Type B pancreatic cell (in vitro differentiated cells): ENCODE measurements around the gene PCARE. TPM values are rescaled to one million over a fixed set of nuclear protein-coding genes. Genes with fewer than 3 reads are reported as not detected.
A peak's percentile ranks its signal among the peaks of the same experiment; 100 is the strongest.

Source experiments
- DNase-seq: peaks from one replicate; pipeline ENCODE4 v3.0.0; 2021; ENCODE audit warnings: mixed read lengths; ENCODE audit not compliant: unreplicated experiment; ENCODE audit errors: extremely low spot score
- H3K27ac Mint-ChIP-seq: 2 replicates; pipeline ENCODE4 v1.8.0; 2021; ENCODE audit warnings: mild to moderate bottlenecking, mixed read lengths
- H3K27me3 Mint-ChIP-seq: 2 replicates; pipeline ENCODE4 v1.8.0; 2021; ENCODE audit warnings: mixed read lengths
- H3K36me3 Mint-ChIP-seq: 2 replicates; pipeline ENCODE4 v1.8.0; 2021; ENCODE audit warnings: mixed read lengths
- H3K4me1 Mint-ChIP-seq: one replicate; pipeline ENCODE4 v1.8.0; 2021; ENCODE audit warnings: mixed read lengths; ENCODE audit not compliant: unreplicated experiment
- H3K4me3 Mint-ChIP-seq: 2 replicates; pipeline ENCODE4 v1.8.0; 2021; ENCODE audit warnings: mild to moderate bottlenecking, mixed read lengths
- H3K9me3 Mint-ChIP-seq: 2 replicates; pipeline ENCODE4 v1.8.0; 2021; ENCODE audit warnings: mixed read lengths
- CTCF ChIP-seq: fragments of 200-600 bp; sonication (generic); conservative IDR thresholded peaks from 2 replicates; pipeline ENCODE4 v1.5.0; 2021; ENCODE audit warnings: antibody characterized with exemption, mild to moderate bottlenecking
- total RNA-seq: library from RNA; stranded (reverse); gene quantifications from 2 replicates; pipeline ENCODE4 v1.2.1, GENCODE V29; 2021; ENCODE audit warnings: low replicate concordance

The PCARE gene
- total RNA-seq, 1 donor from 2014 or later, result not detected

DNA sequence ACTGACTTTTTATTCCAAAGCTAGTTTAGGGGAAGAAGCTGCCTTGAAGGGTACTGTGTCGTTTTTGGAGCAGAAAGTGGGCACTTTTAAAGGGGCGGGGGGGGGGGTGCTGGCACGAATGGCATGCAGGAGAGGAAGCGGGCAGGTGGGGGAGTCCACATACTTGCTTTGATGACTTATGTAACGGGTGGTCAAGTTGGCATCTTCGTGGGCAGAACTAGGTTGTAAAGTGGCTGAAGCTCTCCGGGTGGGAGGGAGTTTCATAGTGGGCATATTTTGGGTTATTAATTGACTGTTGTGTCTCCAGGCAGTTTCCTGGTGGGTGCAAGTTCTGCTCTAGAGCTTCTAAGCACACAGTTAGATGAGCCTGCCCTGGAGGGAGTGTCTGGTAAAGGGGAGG is 19.9 kb downstream of the PCARE start:
- DNase-seq, result no peak
- TF ChIP-seq CTCF, result no peak
- peak overlapping the region; percentile 44 for H3K27ac Mint-ChIP-seq

GRCh38 chr2:29053670-29054400 is 20.5 kb downstream of the PCARE start:
- DNase-seq, result no peak
- Mint-ChIP-seq H3K9me3 (no peaks in the 10 kb centered on the region), H3K36me3 (no peaks in the 10 kb centered on the region), H3K4me1 (peaks cover 46% of the 10 kb centered on the region), H3K27me3 (no peaks in the 10 kb centered on the region), H3K4me3 (peak overlapping the region; percentile 5), H3K27ac (peak overlapping the region; percentile 44)
- TF ChIP-seq CTCF, result no peak

More for the DNA sequence above, 19.9 kb downstream of the PCARE start:
- Mint-ChIP-seq H3K4me3 (no peak overlapping the region), H3K4me1 (peaks cover 49% of the 10 kb centered on the region), H3K9me3 (no peaks in the 10 kb centered on the region), H3K36me3 (no peaks in the 10 kb centered on the region), H3K27me3 (no peaks in the 10 kb centered on the region)

DNA sequence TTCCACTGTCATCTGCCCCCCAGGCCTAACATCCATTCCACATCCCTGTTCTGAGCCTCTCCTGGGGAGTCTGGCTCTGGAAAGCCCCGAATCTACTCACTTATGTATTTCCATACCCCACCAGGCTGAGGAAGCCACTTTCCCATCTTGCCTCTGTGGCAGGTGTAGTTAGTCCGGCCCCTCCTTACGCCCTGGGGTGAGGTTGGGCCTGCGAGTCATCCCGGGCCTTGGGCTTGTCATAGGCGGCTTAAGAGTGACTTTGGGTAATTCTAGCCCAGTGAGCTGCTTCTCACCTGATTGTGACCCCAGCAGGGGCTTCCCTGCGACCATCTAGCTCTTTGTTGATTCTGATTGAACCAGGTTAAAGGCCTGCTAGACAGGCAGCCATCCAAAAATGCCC is 21.1 kb downstream of the PCARE start:
- DNase-seq, result no peak
- Mint-ChIP-seq H3K4me3 (no peak overlapping the region), H3K27me3 (no peaks in the 10 kb centered on the region), H3K9me3 (no peaks in the 10 kb centered on the region), H3K4me1 (peaks cover 42% of the 10 kb centered on the region), H3K36me3 (no peaks in the 10 kb centered on the region), H3K27ac (peak overlapping the region; percentile 44)
- no peak for TF ChIP-seq CTCF

DNA sequence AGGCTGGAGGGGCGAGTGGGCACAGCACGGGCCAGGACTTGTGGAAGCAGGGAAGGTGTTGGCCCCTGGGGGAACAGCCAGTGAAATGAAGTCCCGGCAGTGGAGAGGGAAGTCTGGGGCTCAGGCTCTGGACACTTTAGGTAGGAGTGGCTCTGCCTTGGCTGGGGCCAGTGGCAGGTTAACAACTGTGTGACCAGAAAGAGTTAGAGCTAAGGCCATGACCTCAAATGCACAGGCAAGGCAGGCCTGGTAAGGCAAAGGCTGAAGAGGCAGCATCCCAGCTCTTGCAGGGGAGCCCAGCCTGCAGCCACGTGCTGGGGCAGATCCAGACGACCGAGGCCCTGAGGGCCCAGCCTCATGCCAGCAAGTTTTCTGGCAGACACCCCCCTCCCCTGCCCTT is 21.5 kb downstream of the PCARE start:
- H3K4me1 Mint-ChIP-seq, result peaks cover 39% of the 10 kb centered on the region
- no peak for DNase-seq
- H3K36me3 Mint-ChIP-seq, result no peaks in the 10 kb centered on the region
- H3K4me3 Mint-ChIP-seq, result no peak overlapping the region
- H3K9me3 Mint-ChIP-seq, result no peaks in the 10 kb centered on the region
- no peak for TF ChIP-seq CTCF
- H3K27me3 Mint-ChIP-seq, result no peaks in the 10 kb centered on the region
- H3K27ac Mint-ChIP-seq, result peak overlapping the region; percentile 75

- Mint-ChIP-seq H3K27ac (no peak overlapping the region), H3K27me3 (no peaks in the 10 kb centered on the region), H3K9me3 (no peaks in the 10 kb centered on the region), H3K4me3 (no peak overlapping the region), H3K36me3 (no peaks in the 10 kb centered on the region), H3K4me1 (peaks cover 40% of the 10 kb centered on the region)
- no peak for DNase-seq
- TF ChIP-seq CTCF, result no peak
Observed at GRCh38 chr2:29051730-29052129, 22.6 kb downstream of the PCARE start.

GRCh38 chr2:29050591-29050990 is 23.7 kb downstream of the PCARE start:
- Mint-ChIP-seq H3K4me1 (peaks cover 31% of the 10 kb centered on the region), H3K27ac (no peak overlapping the region), H3K9me3 (no peaks in the 10 kb centered on the region), H3K4me3 (no peak overlapping the region), H3K36me3 (no peaks in the 10 kb centered on the region), H3K27me3 (no peaks in the 10 kb centered on the region)
- no peak for DNase-seq
- TF ChIP-seq CTCF, result no peak
